GM18867 (cell line): ENCODE results near the gene FBLN1.
"Not testable (repeated sequence)": the region's sequence is repeated elsewhere in the genome, so short reads cannot be mapped to it uniquely, and the experiment has no call there.

Experiments
- ATAC-seq: cut with Tn5 transposase; IDR thresholded peaks from one replicate; pipeline ENCODE4 v1.9.1; 2021; ENCODE audit warnings: mild to moderate bottlenecking, moderate library complexity; ENCODE audit not compliant: unreplicated experiment

FBLN1 gene

GRCh38 chr22:45599836-45600577, 97.3 kb downstream of the FBLN1 start:
- no peak for ATAC-seq

- no peak for ATAC-seq
Measured at GRCh38 chr22:45600790-45601730, 98.4 kb downstream of the FBLN1 start.

- ATAC-seq, result no peak
Measured at GRCh38 chr22:45602004-45602733, 99.5 kb downstream of the FBLN1 start.

- ATAC-seq, result no peak
Measured at GRCh38 chr22:45602824-45603595, 100.3 kb downstream of the FBLN1 start.

- no peak for ATAC-seq
Measured at GRCh38 chr22:45603619-45604018, 100.9 kb downstream of the FBLN1 start.

GRCh38 chr22:45608045-45608444, 105.4 kb downstream of the FBLN1 start:
- ATAC-seq, result not testable (repeated sequence)

- ATAC-seq, result no peak
Measured at GRCh38 chr22:45608763-45609180, 106.1 kb downstream of the FBLN1 start.

- ATAC-seq, result no peak
Measured at GRCh38 chr22:45612451-45612901, 109.8 kb downstream of the FBLN1 start.

GRCh38 chr22:45612940-45613339, 110.3 kb downstream of the FBLN1 start:
- no peak for ATAC-seq

- ATAC-seq, result no peak
Measured at GRCh38 chr22:45615364-45615763, 112.7 kb downstream of the FBLN1 start.

GRCh38 chr22:45616432-45616831, 113.7 kb downstream of the FBLN1 start:
- no peak for ATAC-seq

- ATAC-seq, result no peak
Measured at GRCh38 chr22:45617948-45618347, 115.3 kb downstream of the FBLN1 start.

- no peak for ATAC-seq
Measured at GRCh38 chr22:45620706-45621105, 118.0 kb downstream of the FBLN1 start.

- ATAC-seq, result no peak
Measured at GRCh38 chr22:45621836-45622600, 119.3 kb downstream of the FBLN1 start.

GRCh38 chr22:45623464-45624145, 120.9 kb downstream of the FBLN1 start:
- not testable (repeated sequence) for ATAC-seq

GRCh38 chr22:45626198-45626651, 123.5 kb downstream of the FBLN1 start:
- no peak for ATAC-seq

- ATAC-seq, result no peak
Measured at GRCh38 chr22:45627489-45628233, 125.0 kb downstream of the FBLN1 start.

GRCh38 chr22:45628515-45628914, 125.8 kb downstream of the FBLN1 start:
- no peak for ATAC-seq
